ENCODE results near the gene TACC2. TPM values are rescaled to one million over a fixed set of nuclear protein-coding genes. Genes with fewer than 3 reads are reported as not detected.
"Not testable (repeated sequence)": the region's sequence is repeated elsewhere in the genome, so short reads cannot be mapped to it uniquely, and the experiment has no call there.

TACC2 gene
- total RNA-seq, 2 experiments from 2014 or later: not detected

DNA sequence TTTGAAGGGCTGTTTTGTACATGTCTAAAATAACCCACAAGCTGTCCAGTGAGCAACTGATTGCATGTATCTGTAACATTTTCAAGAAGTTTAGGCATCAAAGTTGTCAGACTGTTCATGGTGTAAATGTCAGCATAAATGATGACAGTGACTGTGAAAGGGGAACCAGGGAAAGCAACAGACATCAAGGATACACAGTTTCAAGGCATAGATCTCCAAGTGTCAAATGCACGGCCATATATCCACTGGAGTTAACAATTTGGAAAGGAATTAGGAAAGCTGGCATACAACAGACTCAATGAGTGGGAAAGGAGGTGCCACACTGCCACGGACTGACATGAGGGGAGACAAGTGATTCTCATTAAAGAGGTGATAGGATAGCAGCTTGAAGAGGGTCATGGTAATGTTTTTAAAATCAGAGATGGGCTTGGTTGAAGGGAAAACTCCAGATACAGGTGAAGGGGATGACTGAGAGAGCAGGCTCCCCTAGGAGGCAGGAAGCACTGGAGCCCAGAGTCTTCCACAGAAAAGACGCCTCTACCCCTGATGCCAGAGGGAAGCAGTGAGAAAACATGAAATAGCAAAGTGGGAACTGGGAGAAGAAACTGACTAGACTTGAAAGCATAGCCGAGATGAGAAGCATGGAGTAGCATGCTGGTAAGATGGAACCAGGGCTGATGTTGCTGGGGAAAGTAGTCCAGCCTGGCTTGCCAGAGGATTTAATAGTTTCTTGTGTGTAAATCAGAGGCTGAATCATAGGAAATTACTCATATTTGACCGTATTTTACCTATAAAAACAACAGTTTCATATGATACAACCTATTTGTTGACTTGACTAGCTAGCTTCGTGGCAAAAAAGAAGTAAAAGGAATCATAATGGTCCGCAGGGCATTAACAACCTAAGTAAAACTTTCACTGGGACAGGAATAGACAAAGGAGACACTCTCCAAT is 32.6 kb upstream of the TACC2 start:
- DNase-seq: no peak
- intact Hi-C loops (cut with micrococcal nuclease): no loop called here
- ChIA-PET CTCF (interaction anchor here (1.2 to 1.9 kb wide), 2 partner anchors 8 to 28 kb away, joined by 4 to 5 read pairs; no protein-coding TSS in a partner anchor), POLR2A (no interaction called here)
- peaks cover 36% of the 10 kb centered on the region for H3K36me3 Mint-ChIP-seq (ENCODE audit: low read depth)
- H3K27me3 Mint-ChIP-seq: no peaks in the 10 kb centered on the region
- no peak for ATAC-seq
- peaks cover 12% of the 10 kb centered on the region for H3K4me1 Mint-ChIP-seq (ENCODE audit: low read depth)
- no peaks in the 10 kb centered on the region for H3K9me3 Mint-ChIP-seq
- H3K4me3 Mint-ChIP-seq: no peak overlapping the region
- peak overlapping the region; percentile 36 for H3K27ac Mint-ChIP-seq
- TF ChIP-seq CTCF (IDR thresholded peaks at IDR 0.05): no peak

DNA sequence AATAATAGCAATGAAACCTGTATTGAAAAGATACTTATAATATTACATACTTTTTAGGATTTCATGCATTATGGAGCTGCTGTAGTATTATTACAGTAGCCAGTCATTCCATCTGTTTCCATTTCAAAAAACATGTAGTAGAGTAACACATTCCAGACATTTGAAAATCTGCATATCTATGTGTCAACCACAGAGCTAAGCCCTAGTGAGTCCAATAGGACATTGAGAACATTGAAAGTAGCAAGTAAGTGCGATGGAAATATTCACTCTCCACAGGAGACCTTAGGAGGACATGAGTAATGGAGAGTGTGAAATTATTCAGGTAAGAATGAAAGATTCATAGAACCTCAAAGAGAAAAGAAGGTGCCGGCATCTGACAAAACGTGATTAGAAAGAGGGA is 29.3 kb upstream of the TACC2 start:
- DNase-seq (no peak), ATAC-seq (no peak)
- no peak for TF ChIP-seq CTCF (IDR thresholded peaks at IDR 0.05)
- peaks cover 45% of the 10 kb centered on the region for H3K36me3 Mint-ChIP-seq (ENCODE audit: low read depth)
- intact Hi-C loops (cut with micrococcal nuclease): no loop called here
- POLR2A ChIA-PET: no interaction called here
- no peaks in the 10 kb centered on the region for H3K27me3 Mint-ChIP-seq
- H3K4me3 Mint-ChIP-seq: no peak overlapping the region
- no peak overlapping the region for H3K27ac Mint-ChIP-seq
- CTCF ChIA-PET: interaction anchor here (1.2 kb wide), 1 partner anchor 16 kb away, joined by 3 read pairs; the partner anchor contains the start of gene NSMCE4A
- peaks cover 12% of the 10 kb centered on the region for H3K4me1 Mint-ChIP-seq (ENCODE audit: low read depth)
- H3K9me3 Mint-ChIP-seq: no peaks in the 10 kb centered on the region

GRCh38 chr10:121961456-121961855 is 27.5 kb upstream of the TACC2 start:
- ATAC-seq (no peak), DNase-seq (no peak)
- intact Hi-C loops (cut with micrococcal nuclease): no loop called here
- H3K36me3 Mint-ChIP-seq (ENCODE audit: low read depth): peaks cover 43% of the 10 kb centered on the region
- TF ChIP-seq CTCF (IDR thresholded peaks at IDR 0.05): no peak
- H3K9me3 Mint-ChIP-seq: no peaks in the 10 kb centered on the region
- H3K27ac Mint-ChIP-seq: no peak overlapping the region
- peaks cover 12% of the 10 kb centered on the region for H3K4me1 Mint-ChIP-seq (ENCODE audit: low read depth)
- no peak overlapping the region for H3K4me3 Mint-ChIP-seq
- POLR2A ChIA-PET: no interaction called here
- no peaks in the 10 kb centered on the region for H3K27me3 Mint-ChIP-seq
- CTCF ChIA-PET: interaction anchor here (1.4 kb wide), 1 partner anchor 60 kb away, joined by 4 read pairs; no protein-coding TSS in a partner anchor

GRCh38 chr10:121965996-121966395 is 23.0 kb upstream of the TACC2 start:
- no peak for TF ChIP-seq CTCF (IDR thresholded peaks at IDR 0.05)
- Mint-ChIP-seq H3K36me3 (ENCODE audit: low read depth) (peaks cover 35% of the 10 kb centered on the region), H3K4me1 (ENCODE audit: low read depth) (peaks cover 3% of the 10 kb centered on the region), H3K27ac (no peak overlapping the region), H3K27me3 (no peaks in the 10 kb centered on the region), H3K4me3 (no peak overlapping the region), H3K9me3 (no peaks in the 10 kb centered on the region)
- intact Hi-C loops (cut with micrococcal nuclease): no loop called here
- POLR2A ChIA-PET: no interaction called here
- ATAC-seq (no peak), DNase-seq (no peak)
- CTCF ChIA-PET: no interaction called here

- peaks cover 40% of the 10 kb centered on the region for H3K36me3 Mint-ChIP-seq (ENCODE audit: low read depth)
- POLR2A ChIA-PET: interaction anchor here (0.6 kb wide), 1 partner anchor 233 kb away, joined by 3 read pairs; no protein-coding TSS in a partner anchor
Measured at GRCh38 chr10:121969086-121969485, 19.9 kb upstream of the TACC2 start.

More at GRCh38 chr10:121969086-121969485, 19.9 kb upstream of the TACC2 start:
- H3K27ac Mint-ChIP-seq; DNase-seq; intact Hi-C loops (cut with micrococcal nuclease); H3K27me3 Mint-ChIP-seq; H3K4me3 Mint-ChIP-seq; CTCF ChIA-PET; ATAC-seq; H3K9me3 Mint-ChIP-seq: not testable (repeated sequence)
- peaks cover 22% of the 10 kb centered on the region for H3K4me1 Mint-ChIP-seq (ENCODE audit: low read depth)

Measured in activated CD8-positive, alpha-beta T cell treated with anti-CD3 and anti-CD28 coated beads for 36 hours (primary cell).